Nephron (organoid): ENCODE results near the gene TRAF3IP3.

Source experiments
- H3K27ac Mint-ChIP-seq, 3 experiments: 2 replicates each; pipeline ENCODE4 v1.8.0; 2020; ENCODE audit warnings: mixed read lengths in 3 of 3, mild to moderate bottlenecking in 2 of 3, moderate library complexity in 1 of 3
- H3K27me3 Mint-ChIP-seq: 2 replicates; pipeline ENCODE4 v1.8.0; 2021; ENCODE audit warnings: low read depth, mild to moderate bottlenecking, moderate library complexity, mixed read lengths
- H3K36me3 Mint-ChIP-seq: 2 replicates; pipeline ENCODE4 v1.8.0; 2020; ENCODE audit warnings: low read depth, mixed read lengths
- H3K4me1 Mint-ChIP-seq: 2 replicates; pipeline ENCODE4 v1.8.0; 2020; ENCODE audit warnings: mixed read lengths
- H3K4me3 Mint-ChIP-seq, 3 experiments: 2 replicates each; pipeline ENCODE4 v1.8.0; 2020; ENCODE audit warnings: mild to moderate bottlenecking in 3 of 3, mixed read lengths in 3 of 3, moderate library complexity in 2 of 3
- H3K9me3 Mint-ChIP-seq: 2 replicates; pipeline ENCODE4 v1.8.0; 2020; ENCODE audit warnings: mixed read lengths
- TF ChIP-seq, protein P1 (sequence below), 3 experiments: fragments of 200-600 bp; sonication (generic); IDR thresholded peaks; one replicate each; pipeline ENCODE4 v1.5.0; 2021; ENCODE audit warnings: antibody characterized with exemption in 3 of 3; ENCODE audit not compliant: unreplicated experiment in 3 of 3

Gene TRAF3IP3, protein sequence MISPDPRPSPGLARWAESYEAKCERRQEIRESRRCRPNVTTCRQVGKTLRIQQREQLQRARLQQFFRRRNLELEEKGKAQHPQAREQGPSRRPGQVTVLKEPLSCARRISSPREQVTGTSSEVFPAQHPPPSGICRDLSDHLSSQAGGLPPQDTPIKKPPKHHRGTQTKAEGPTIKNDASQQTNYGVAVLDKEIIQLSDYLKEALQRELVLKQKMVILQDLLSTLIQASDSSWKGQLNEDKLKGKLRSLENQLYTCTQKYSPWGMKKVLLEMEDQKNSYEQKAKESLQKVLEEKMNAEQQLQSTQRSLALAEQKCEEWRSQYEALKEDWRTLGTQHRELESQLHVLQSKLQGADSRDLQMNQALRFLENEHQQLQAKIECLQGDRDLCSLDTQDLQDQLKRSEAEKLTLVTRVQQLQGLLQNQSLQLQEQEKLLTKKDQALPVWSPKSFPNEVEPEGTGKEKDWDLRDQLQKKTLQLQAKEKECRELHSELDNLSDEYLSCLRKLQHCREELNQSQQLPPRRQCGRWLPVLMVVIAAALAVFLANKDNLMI

DNA sequence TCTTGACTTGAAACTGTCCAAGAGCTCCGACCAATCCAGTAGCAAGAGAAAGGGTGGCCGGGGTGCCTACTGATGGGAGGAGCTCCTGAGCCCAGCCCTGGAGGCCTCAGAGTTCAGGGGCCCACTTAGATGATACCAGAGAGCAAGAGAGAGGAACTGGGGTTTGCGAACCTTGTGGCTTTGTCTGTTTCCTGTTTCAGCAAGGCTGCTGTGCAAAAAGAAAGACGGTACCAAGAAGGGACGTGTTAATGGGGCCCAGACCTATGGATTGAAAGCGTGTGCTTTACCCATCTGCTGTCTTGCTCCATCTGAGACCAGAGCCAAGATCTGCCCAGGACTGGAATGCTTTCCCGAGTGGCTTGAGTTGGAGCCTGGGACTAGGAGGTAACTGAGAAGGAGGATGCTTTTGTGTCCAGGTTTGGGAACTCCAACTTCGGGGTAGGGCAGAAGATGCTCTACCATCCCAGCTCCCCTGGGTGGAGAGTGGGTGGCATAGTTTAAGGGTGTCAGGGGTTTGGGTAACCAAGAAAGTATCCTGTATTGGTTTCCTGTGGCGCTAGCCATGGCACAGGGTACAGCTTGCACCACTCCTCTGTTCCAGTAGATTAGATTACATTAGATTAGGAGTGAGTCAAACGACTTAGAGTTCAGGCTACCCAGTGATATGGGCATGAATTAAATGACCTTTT lies at the start of gene TRAF3IP3:
TSS of gene TRAF3IP3 (plus strand) at position 128 of the 689 bp plus-strand sequence. CDS start 3,987 bp downstream, outside the sequence.
- Mint-ChIP-seq H3K27ac (no peak within 1 kb of the TSS), H3K4me1 (peaks cover 9% of the 10 kb centered on the region), H3K9me3 (no peaks in the 10 kb centered on the region), H3K27me3 (peaks cover 24% of the 10 kb centered on the region), H3K4me3 (no peak within 1 kb of the TSS), H3K36me3 (no peaks in the 10 kb centered on the region)
- TF ChIP-seq, protein P1, sequence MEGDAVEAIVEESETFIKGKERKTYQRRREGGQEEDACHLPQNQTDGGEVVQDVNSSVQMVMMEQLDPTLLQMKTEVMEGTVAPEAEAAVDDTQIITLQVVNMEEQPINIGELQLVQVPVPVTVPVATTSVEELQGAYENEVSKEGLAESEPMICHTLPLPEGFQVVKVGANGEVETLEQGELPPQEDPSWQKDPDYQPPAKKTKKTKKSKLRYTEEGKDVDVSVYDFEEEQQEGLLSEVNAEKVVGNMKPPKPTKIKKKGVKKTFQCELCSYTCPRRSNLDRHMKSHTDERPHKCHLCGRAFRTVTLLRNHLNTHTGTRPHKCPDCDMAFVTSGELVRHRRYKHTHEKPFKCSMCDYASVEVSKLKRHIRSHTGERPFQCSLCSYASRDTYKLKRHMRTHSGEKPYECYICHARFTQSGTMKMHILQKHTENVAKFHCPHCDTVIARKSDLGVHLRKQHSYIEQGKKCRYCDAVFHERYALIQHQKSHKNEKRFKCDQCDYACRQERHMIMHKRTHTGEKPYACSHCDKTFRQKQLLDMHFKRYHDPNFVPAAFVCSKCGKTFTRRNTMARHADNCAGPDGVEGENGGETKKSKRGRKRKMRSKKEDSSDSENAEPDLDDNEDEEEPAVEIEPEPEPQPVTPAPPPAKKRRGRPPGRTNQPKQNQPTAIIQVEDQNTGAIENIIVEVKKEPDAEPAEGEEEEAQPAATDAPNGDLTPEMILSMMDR (IDR thresholded peaks at IDR 0.05; ENCODE audit: unreplicated experiment in 3 of 3), result no peak

DNA sequence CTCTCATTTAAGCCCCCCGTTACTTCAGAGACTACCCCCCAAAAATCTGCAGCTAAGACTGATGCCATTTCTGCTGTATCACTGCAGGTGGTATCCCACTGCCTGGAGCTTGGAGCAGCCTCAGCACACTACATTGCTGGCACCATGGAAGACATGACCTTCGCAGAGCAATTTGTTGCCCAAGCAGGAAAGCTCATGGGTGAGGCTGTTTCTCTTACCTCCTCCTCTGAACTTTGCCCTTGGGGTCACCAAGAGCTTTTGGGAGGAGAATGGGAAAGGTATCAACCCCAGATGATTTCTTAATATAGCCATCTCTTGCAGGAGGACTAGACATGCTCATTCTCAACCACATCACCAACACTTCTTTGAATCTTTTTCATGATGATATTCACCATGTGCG lies 49.2 kb upstream of the TRAF3IP3 start:
- Mint-ChIP-seq H3K36me3 (no peaks in the 10 kb centered on the region), H3K27ac (no peak overlapping the region), H3K4me1 (peaks cover 16% of the 10 kb centered on the region), H3K27me3 (peaks cover 4% of the 10 kb centered on the region), H3K9me3 (no peaks in the 10 kb centered on the region), H3K4me3 (no peak overlapping the region)
- TF ChIP-seq, protein P1 (IDR thresholded peaks at IDR 0.05; ENCODE audit: unreplicated experiment in 3 of 3), result no peak

DNA sequence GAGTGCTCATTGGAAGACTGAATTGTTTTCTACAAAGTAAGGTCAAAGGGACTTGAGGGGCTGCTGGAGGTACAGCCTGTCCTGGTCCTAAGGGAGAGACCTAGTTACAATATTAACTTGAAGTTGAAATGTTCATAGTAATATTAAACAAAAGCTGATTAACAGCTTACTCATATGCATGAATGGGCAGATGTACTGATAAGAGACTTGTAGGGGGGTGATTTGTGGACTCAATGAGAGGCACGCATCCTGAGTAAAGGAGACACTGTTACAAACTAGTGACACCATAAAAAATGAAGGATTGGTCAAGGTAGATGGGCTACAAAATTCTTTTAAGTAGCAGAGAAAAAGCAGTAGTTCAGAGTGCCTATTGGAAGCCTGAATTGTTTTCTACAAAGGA lies 48.5 kb upstream of the TRAF3IP3 start:
- Mint-ChIP-seq H3K4me3 (no peak overlapping the region), H3K4me1 (peaks cover 14% of the 10 kb centered on the region), H3K27ac (no peak overlapping the region), H3K27me3 (peaks cover 4% of the 10 kb centered on the region), H3K36me3 (no peaks in the 10 kb centered on the region), H3K9me3 (no peaks in the 10 kb centered on the region)
- TF ChIP-seq, protein P1 (IDR thresholded peaks at IDR 0.05; ENCODE audit: unreplicated experiment in 3 of 3), result no peak

DNA sequence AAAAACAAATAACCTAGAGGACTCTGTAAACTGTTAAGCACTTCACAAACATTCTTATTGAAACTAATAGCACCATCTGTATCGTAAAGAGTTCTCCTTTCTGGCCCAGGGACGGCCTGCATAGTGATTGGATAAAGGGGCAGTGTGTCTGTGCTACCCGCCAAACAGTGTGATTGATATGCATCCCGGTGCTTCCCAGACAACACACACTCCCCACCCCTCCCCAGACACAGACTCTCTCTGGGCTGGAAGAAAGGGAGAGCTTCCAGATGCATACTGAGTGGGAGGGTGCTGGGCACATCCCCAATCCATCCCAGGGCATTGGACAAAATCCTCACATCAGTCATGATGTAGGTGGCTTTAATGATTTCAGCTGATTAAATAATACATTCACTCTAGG lies 47.6 kb upstream of the TRAF3IP3 start:
- Mint-ChIP-seq H3K4me1 (peaks cover 14% of the 10 kb centered on the region), H3K9me3 (no peaks in the 10 kb centered on the region), H3K27ac (no peak overlapping the region), H3K36me3 (no peaks in the 10 kb centered on the region), H3K4me3 (no peak overlapping the region), H3K27me3 (peaks cover 4% of the 10 kb centered on the region)
- TF ChIP-seq, protein P1 (IDR thresholded peaks at IDR 0.05; ENCODE audit: unreplicated experiment in 3 of 3), result no peak

DNA sequence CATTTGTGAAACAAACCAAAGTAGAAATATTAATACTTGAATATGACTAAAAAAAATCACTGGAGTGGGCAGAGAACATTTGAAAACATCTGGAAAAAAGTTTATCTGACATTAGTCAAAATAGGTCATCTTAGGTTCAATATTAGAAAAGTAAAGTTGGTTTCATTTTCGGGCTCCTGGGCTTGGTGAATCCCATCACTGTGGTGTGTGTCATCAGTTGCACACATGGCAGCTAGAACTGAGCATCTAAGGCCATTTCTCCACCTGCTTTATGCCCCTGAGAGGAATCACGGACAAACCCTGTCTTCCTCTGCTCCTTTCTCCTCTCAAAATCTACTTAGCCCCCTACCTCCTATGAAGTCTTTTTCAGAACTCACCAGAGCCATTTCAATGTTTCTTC lies 45.8 kb upstream of the TRAF3IP3 start:
- TF ChIP-seq, protein P1 (IDR thresholded peaks at IDR 0.05; ENCODE audit: unreplicated experiment in 3 of 3), result no peak
- Mint-ChIP-seq H3K27me3 (no peaks in the 10 kb centered on the region), H3K36me3 (no peaks in the 10 kb centered on the region), H3K9me3 (no peaks in the 10 kb centered on the region), H3K27ac (no peak overlapping the region), H3K4me1 (peaks cover 5% of the 10 kb centered on the region), H3K4me3 (no peak overlapping the region)
